Suprapubic skin (tissue), 4 donors: Measurements from ENCODE around the gene GJC1. TPM values are rescaled to one million over a fixed set of nuclear protein-coding genes. Genes with fewer than 3 reads are reported as not detected.

Experiments used
- DNase-seq, 2 donors: peaks; one replicate each; pipeline ENCODE4 v3.0.0-alpha.2; 2019; ENCODE audit warnings: low spot score in 2 of 2
- H3K27ac ChIP-seq: fragments of 200-600 bp; sonication (generic); one replicate; pipeline ENCODE4 v1.5.1; 2019
- H3K27me3 ChIP-seq: fragments of 200-600 bp; sonication (generic); one replicate; pipeline ENCODE4 v1.5.1; 2019
- H3K36me3 ChIP-seq: fragments of 200-600 bp; sonication (generic); one replicate; pipeline ENCODE4 v1.5.1; 2019
- H3K4me1 ChIP-seq: fragments of 200-600 bp; sonication (generic); one replicate; pipeline ENCODE4 v1.5.1; 2019
- H3K4me3 ChIP-seq: fragments of 200-600 bp; sonication (generic); one replicate; pipeline ENCODE4 v1.5.1; 2019; ENCODE audit warnings: mild to moderate bottlenecking
- H3K9me3 ChIP-seq: fragments of 200-600 bp; sonication (generic); one replicate; pipeline ENCODE4 v1.5.1; 2019
- CTCF ChIP-seq, 2 donors: fragments of 200-600 bp in 1 of 2; fragments of 450-650 bp in 1 of 2; sonication (generic) in 1 of 2; IDR thresholded peaks; one replicate each; pipeline ENCODE4 v1.5.1; 2016 to 2019; ENCODE audit warnings: antibody characterized with exemption in 2 of 2, mild to moderate bottlenecking in 1 of 2, moderate library complexity in 1 of 2
- EP300 ChIP-seq: sonication (generic); formaldehyde crosslinking; IDR thresholded peaks from one replicate; pipeline ENCODE4 v1.6.1; 2017; ENCODE audit warnings: antibody characterized with exemption
- POLR2A ChIP-seq, 2 donors: fragments of 450-650 bp; IDR thresholded peaks; one replicate each; pipeline ENCODE4 v1.6.1; 2017; ENCODE audit warnings: antibody characterized with exemption in 2 of 2, mild to moderate bottlenecking in 2 of 2, moderate library complexity in 2 of 2
- POLR2AphosphoS5 ChIP-seq, 3 donors: sonication (generic); formaldehyde crosslinking; IDR thresholded peaks; one replicate each; pipeline ENCODE4 v1.6.1; 2017; ENCODE audit warnings: antibody characterized with exemption in 3 of 3
- WGBS: methylation state at CpG from one replicate; pipeline ENCODE4 v1.1.5; 2018; 5-methylcytosine and 5-hydroxymethylcytosine counted together
- total RNA-seq, 4 donors: library from RNA; depleted of rRNA; stranded (reverse); fragments of >200 nt; gene quantifications; one replicate each; pipeline ENCODE4 v1.1.0, GENCODE V29; 2016

The GJC1 gene
- total RNA-seq, 4 donors from 2014 or later, result 1.1 to 7.8 (median 1.9) TPM

- TF ChIP-seq EP300 (no peak), POLR2A (IDR thresholded peaks at IDR 0.05) (no peak), POLR2AphosphoS5 (IDR thresholded peaks at IDR 0.05) (no peak), CTCF (IDR thresholded peaks at IDR 0.05) (no peak)
- DNase-seq, result no peak
- Histone ChIP-seq H3K36me3 (no peaks in the 10 kb centered on the region), H3K4me1 (peaks cover 26% of the 10 kb centered on the region), H3K9me3 (no peaks in the 10 kb centered on the region), H3K27ac (no peak overlapping the region), H3K4me3 (no peak overlapping the region), H3K27me3 (peaks cover 35% of the 10 kb centered on the region)
- WGBS, result 83% methylated on average over 19 of the region's 19 CpGs
Observed at GRCh38 chr17:44776628-44777393, 53.3 kb downstream of the GJC1 start.

GRCh38 chr17:44775838-44776621 lies 54.1 kb downstream of the GJC1 start:
- H3K27me3 ChIP-seq, result peaks cover 39% of the 10 kb centered on the region
- TF ChIP-seq POLR2AphosphoS5 (IDR thresholded peaks at IDR 0.05), result no peak
- no peak for TF ChIP-seq EP300
- TF ChIP-seq POLR2A (IDR thresholded peaks at IDR 0.05), result no peak
- TF ChIP-seq CTCF (IDR thresholded peaks at IDR 0.05), result no peak
- no peak overlapping the region for H3K27ac ChIP-seq
- peaks cover 26% of the 10 kb centered on the region for H3K4me1 ChIP-seq
- no peak for DNase-seq
- WGBS, result 7% methylated on average over 43 of the region's 43 CpGs
- no peaks in the 10 kb centered on the region for H3K9me3 ChIP-seq
- H3K4me3 ChIP-seq, result peak overlapping the region; percentile 57
- no peaks in the 10 kb centered on the region for H3K36me3 ChIP-seq

- 0% methylated on average over 30 of the region's 50 CpGs for WGBS
- peaks cover 26% of the 10 kb centered on the region for H3K4me1 ChIP-seq
- peak overlapping the region; percentile 57 for H3K4me3 ChIP-seq
- DNase-seq, result peak; percentile 97 to 98
- no peak for TF ChIP-seq POLR2A (IDR thresholded peaks at IDR 0.05)
- peak in 1 of 2 donors; percentile 2 for TF ChIP-seq CTCF (IDR thresholded peaks at IDR 0.05)
- H3K27ac ChIP-seq, result peak overlapping the region; percentile 36
- no peaks in the 10 kb centered on the region for H3K36me3 ChIP-seq
- H3K9me3 ChIP-seq, result no peaks in the 10 kb centered on the region
- H3K27me3 ChIP-seq, result peaks cover 37% of the 10 kb centered on the region
Observed at GRCh38 chr17:44775136-44775837, 54.8 kb downstream of the GJC1 start.

- DNase-seq, result peak; percentile 92 to 96
Observed at GRCh38 chr17:44774271-44775135, 55.6 kb downstream of the GJC1 start.

More at GRCh38 chr17:44774271-44775135, 55.6 kb downstream of the GJC1 start:
- Histone ChIP-seq H3K27ac (no peak overlapping the region), H3K9me3 (no peaks in the 10 kb centered on the region), H3K36me3 (no peaks in the 10 kb centered on the region), H3K4me3 (peak overlapping the region; percentile 57), H3K4me1 (peaks cover 24% of the 10 kb centered on the region), H3K27me3 (peaks cover 32% of the 10 kb centered on the region)
- TF ChIP-seq CTCF (IDR thresholded peaks at IDR 0.05) (peak; percentile 89 to 98), POLR2AphosphoS5 (IDR thresholded peaks at IDR 0.05) (no peak), POLR2A (IDR thresholded peaks at IDR 0.05) (no peak), EP300 (no peak)
- 40% methylated on average over 1 of the region's 42 CpGs for WGBS
